GM18870 (cell line): ENCODE data around the gene PRSS56.
"Not testable (repeated sequence)": the region's sequence is repeated elsewhere in the genome, so short reads cannot be mapped to it uniquely, and the experiment has no call there.

Experiments used
- ATAC-seq: cut with Tn5 transposase; IDR thresholded peaks from one replicate; pipeline ENCODE4 v1.9.1; 2021; ENCODE audit warnings: moderate library complexity; ENCODE audit not compliant: unreplicated experiment

PRSS56 gene

DNA sequence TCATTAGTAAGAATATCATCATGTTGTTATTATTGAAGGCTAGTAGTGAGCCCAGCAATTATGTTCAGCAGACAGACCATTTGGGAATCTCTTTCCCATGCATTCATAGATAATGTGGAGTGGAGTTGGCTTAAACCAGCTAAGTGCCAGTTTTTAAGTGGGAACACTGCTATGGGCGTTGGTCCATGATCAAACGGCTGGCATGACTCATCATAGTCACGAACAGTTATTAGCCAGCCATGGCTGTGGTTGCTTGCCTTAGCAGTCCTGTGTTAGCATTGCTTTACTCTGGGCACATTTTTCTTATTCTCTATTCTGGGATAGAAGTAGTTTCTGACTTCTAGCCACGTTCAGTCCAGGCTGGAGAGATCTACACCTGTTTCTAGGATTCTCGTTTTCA, 48.0 kb downstream of the PRSS56 start:
- no peak for ATAC-seq

DNA sequence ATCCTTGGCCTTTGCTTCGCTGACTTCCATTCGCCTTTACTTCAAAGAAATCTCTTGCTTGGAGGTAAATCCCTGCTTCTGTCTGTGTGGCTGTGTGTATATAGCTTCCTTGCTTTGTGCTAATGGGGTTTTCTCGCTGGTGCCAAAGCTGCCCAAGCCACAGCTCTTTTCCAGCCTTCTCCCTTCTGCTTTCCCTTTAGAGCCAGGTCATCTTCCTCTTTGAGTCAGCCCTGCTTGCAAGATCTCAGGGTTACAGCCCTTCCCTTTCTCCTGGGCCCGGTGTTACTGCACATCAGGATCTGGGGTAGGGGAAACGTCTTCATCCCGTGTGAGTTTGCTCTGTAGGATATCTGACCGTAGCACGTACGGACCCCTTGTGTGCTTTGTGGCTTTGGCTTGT, 49.4 kb downstream of the PRSS56 start:
- ATAC-seq = no peak

- not testable (repeated sequence) for ATAC-seq
Measured at GRCh38 chr2:232570481-232570880, 50.3 kb downstream of the PRSS56 start.

- no peak for ATAC-seq
Measured at GRCh38 chr2:232571026-232571474, 50.9 kb downstream of the PRSS56 start.

- ATAC-seq = no peak
Measured at GRCh38 chr2:232573042-232573441, 52.9 kb downstream of the PRSS56 start.

DNA sequence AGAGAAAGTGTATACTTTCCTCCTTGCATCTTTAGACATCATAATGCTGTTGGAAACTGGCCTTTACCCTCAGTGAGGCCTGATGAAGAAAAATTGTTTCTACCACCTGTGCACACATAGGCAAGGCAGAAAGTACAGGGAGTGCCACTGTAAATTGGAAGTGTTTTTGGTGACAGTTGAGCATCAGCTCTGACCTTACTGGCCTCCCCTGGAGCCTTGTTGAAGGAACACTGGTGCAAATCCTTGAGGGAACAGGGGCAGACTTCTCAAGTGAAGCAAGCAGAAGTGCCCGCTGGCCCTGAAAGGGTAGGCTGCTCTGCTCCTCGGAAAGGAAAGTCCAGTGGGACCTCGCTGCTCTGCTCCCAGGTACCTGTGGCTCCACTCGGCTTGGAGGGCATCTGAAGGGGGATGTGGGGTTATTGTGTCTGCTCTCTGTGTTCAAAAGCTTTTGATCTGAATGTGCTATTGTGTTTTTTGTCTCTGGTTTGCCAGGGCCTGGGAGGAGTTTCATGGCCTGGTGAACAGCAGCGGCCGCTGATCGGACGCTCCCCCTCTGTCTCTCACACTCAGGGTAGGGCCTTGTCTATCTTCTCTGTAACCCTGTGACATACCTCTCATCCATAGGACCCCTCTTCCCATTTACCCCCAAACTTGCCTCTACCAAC, 53.7 kb downstream of the PRSS56 start:
- ATAC-seq = no peak

DNA sequence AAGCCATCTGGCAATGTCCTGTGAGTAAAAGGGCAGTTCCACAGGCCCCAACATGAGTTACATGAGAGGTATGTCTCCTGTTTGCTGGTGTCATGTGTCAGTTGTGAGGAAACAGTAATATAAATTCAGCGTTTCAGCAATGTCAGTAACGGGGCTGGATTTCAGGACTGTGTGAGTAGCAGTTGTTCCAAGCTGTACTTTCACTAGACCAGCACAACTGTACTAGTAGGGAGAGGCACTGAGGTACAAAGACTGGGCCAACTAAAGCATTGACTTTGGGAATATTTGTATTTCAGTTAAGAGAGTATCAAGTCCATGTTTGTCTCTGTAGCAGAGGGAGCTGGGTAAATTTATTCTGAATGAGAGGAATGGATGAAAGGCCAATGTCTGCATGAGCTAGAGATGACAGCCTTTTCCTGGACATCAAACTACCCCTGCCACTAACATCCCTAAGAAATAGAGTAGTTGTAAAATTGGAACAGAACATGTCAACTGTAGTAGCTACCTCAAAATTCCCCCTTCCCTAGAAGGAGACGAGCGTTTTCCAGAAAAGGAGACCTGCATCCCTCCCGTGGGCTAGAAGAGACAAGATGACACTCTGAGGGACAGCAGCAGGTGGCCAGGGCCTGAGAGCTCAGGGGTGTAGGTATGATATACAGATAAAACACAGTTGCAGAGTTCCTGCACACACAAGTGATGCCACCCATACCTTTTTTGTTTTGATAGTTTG, 54.7 kb downstream of the PRSS56 start:
- ATAC-seq = no peak
